ENCODE results near the gene AHNAK2.

DNA sequence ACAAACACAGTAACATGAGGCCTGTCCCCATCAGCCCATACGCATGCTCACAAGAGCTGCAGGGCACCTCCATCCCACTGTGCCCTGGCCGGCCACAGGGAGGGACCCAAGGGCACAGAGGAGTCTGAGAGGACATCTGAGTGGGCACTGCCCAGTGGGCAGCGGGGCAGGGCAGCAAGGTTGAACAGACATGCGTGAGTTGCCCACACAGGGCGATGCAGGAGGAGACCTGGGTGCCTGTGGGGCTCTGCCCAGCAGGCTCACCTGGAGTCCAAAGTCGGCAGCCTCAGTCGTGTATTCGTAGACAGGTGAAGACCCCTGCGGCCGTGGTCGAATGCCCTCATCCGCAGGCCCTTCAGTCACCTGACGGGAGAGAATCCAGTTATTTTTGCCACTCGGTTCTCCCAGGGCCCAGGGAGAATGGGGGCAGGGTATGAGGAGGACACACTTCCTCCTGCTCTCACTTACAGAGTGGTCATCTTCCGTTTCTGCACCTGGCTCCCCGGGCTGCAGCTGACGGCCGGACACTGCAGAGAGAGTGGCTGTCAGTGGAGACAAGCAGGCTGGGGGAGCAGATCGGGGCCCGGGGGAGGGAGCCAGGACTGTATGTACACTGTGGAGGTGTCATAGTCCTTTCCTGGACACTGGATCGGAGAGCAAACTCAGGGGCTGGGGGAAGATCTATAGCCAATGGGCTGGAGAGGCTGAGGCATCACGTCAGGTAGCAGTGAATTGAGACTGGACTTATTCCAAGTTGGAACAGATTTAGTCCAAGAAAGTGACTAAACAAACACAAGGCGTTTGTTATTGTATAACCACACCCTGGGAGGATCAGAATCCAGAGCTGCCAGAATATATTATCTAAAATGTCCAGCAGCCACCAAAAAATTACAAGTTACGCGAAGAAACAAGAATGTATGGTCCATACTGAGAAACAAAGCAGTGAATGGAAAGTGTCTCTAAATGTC is 20.7 kb downstream of the AHNAK2 start:
- TF ChIP-seq RARB (CRISPR knock-in tag; IDR thresholded peaks at IDR 0.05): no peak
- TF ChIP-seq TCF4 (CRISPR knock-in tag; IDR thresholded peaks at IDR 0.05; ENCODE audit: borderline replicate concordance): no peak
- no peak for TF ChIP-seq CSDC2 (CRISPR knock-in tag; IDR thresholded peaks at IDR 0.05)
- TF ChIP-seq, protein P1, sequence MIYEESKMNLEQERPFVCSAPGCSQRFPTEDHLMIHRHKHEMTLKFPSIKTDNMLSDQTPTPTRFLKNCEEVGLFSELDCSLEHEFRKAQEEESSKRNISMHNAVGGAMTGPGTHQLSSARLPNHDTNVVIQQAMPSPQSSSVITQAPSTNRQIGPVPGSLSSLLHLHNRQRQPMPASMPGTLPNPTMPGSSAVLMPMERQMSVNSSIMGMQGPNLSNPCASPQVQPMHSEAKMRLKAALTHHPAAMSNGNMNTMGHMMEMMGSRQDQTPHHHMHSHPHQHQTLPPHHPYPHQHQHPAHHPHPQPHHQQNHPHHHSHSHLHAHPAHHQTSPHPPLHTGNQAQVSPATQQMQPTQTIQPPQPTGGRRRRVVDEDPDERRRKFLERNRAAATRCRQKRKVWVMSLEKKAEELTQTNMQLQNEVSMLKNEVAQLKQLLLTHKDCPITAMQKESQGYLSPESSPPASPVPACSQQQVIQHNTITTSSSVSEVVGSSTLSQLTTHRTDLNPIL (CRISPR knock-in tag; IDR thresholded peaks at IDR 0.05; ENCODE audit: low read depth): no peak
- no peak for TF ChIP-seq ISL1 (CRISPR knock-in tag; IDR thresholded peaks at IDR 0.05)
- TF ChIP-seq ARNTL (CRISPR knock-in tag; IDR thresholded peaks at IDR 0.05; ENCODE audit: borderline replicate concordance, low read depth): no peak
- TF ChIP-seq, protein P2, sequence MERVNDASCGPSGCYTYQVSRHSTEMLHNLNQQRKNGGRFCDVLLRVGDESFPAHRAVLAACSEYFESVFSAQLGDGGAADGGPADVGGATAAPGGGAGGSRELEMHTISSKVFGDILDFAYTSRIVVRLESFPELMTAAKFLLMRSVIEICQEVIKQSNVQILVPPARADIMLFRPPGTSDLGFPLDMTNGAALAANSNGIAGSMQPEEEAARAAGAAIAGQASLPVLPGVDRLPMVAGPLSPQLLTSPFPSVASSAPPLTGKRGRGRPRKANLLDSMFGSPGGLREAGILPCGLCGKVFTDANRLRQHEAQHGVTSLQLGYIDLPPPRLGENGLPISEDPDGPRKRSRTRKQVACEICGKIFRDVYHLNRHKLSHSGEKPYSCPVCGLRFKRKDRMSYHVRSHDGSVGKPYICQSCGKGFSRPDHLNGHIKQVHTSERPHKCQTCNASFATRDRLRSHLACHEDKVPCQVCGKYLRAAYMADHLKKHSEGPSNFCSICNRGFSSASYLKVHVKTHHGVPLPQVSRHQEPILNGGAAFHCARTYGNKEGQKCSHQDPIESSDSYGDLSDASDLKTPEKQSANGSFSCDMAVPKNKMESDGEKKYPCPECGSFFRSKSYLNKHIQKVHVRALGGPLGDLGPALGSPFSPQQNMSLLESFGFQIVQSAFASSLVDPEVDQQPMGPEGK (CRISPR knock-in tag; IDR thresholded peaks at IDR 0.05; ENCODE audit: borderline replicate concordance): no peak
- TF ChIP-seq ZNF565 (CRISPR knock-in tag; conservative IDR thresholded peaks at IDR 0.05; ENCODE audit: low read depth): no peak
- no peak for TF ChIP-seq ZFP30 (CRISPR knock-in tag; IDR thresholded peaks at IDR 0.05)
- TF ChIP-seq OSR1 (CRISPR knock-in tag; IDR thresholded peaks at IDR 0.05): no peak
- no peak for TF ChIP-seq BACH2 (CRISPR knock-in tag; IDR thresholded peaks at IDR 0.05; ENCODE audit: borderline replicate concordance)

Data from SK-N-SH treated with all-trans-retinoic acid at 6 μM for 48 hours (cell line).